Activated naive CD4-positive, alpha-beta T cell treated with anti-CD3 and anti-CD28 coated beads, Interleukin-2, amount 50 U/mL, for 16 hours (primary cell): ENCODE results near the gene PCDH1.
"Not testable (repeated sequence)": the region's sequence is repeated elsewhere in the genome, so short reads cannot be mapped to it uniquely, and the experiment has no call there.

Experiments
- DNase-seq: peaks from one replicate; pipeline ENCODE4 v3.0.0-alpha.2; 2020

PCDH1 gene

DNA sequence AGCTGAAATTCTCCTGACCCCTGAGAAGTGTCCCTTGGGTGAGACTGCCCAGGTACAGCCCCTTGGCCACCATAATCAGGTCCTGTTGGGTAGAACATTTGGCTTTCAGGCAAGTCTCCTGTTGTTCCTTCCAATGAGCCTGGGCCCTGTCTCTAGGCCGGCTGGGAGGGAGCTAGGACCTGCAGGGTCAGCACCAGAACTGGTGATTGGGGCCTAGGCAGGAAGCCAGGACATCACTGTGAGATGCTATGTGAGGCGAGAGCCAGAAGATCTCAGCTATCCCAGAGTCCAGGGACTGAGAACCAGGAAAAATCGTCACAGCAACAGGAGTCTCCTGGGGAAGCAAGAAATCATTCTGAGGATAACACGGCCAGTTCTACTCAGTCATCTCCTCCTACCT is 51.5 kb downstream of the PCDH1 start:
- no peak for DNase-seq

DNA sequence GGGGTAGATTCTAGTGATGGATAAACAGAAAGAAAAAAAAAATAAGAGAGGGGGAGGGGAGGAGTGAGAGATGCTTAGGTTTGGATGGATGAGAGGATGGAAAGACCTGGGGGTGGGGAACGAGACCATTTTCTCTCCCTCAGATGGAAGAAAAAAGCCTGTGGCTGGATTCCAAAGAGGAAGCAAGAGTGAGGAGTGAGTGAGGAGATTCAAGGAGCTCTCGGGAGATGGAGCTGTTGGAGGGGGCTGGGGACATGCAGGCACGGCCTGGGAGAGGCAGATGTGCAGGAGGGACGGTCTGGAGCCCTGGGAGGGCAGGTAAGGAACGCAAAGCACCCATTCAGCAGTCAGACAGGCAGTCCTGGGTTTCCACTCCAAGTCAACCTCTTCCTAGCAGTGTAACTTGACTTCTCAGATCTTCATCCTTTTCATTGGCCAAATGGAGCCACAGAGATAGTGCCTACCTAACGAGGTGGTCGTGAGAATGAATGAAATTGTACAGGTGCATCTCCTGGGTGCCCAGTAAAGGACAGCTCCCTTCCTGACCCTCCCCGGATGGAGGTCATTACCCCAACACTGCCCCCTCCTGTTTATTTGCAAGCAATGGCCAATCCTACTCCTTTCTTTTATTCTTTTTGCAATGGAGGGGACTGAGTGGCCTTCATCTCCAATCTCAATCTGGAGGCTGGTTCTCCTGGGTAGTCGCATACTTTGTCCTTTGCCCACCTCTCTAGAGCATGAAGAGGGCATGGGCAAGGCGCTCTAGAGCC is 52.2 kb downstream of the PCDH1 start:
- DNase-seq, result no peak

DNA sequence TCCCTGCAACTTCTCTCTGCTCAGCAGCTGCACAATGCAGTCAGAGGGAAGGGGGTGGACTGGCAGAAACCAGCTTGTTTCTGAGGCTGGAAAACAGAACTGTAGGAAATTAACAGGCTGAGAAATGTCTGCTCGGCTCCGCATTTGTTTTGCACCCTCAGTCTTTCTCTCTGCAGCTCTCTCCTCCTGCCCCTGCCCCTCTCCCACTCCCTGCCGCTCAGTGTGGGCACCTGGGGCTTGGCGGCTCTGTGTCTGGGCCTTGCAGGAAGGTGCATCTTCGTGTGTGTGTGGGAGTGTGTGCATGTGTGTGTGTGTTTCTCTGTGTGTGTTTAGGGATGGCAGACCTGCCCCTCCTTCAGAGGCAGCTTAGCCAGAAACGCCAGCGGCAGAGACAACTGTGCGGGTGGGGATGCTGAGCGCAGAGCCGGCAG is 53.0 kb downstream of the PCDH1 start:
- DNase-seq, result no peak

DNA sequence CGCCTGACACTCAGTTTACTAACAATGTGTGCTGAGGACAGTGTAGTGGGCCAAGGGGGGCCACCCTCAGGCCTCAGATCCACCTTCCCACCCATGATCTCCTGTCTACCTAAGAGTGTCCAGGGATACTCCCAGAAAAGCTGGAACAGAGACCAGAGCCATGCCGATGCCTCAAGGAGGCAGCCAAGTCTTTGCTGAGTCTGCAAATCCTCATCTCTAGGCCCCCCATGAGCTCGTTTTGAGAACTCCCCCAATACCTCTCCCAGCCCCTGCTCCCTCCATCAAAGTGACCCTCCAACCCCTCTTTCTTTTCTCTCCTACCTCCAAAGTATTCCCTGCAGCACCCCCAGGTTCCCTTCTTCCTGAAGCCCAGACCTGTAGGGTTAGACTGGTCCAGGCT is 53.5 kb downstream of the PCDH1 start:
- no peak for DNase-seq

DNA sequence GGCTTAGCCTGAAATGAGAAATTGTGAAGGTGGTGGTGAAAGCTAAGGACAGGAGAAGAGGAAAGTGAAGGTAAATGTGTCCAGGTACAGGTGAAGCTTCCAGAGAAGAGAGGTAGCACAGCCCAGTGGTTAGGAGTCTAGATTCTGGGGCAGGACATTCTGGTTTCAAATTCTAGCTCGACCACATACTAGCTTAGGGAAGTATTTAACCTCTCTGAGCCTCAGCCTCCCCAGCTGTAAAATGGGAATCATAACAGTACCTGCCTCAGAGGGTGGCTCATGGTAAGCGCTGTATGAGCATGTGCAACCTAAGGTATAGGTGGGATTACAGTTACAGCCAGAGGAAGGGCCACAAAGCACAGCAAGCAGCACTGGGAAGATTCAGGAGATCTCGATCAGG is 55.2 kb downstream of the PCDH1 start:
- DNase-seq, result no peak

DNA sequence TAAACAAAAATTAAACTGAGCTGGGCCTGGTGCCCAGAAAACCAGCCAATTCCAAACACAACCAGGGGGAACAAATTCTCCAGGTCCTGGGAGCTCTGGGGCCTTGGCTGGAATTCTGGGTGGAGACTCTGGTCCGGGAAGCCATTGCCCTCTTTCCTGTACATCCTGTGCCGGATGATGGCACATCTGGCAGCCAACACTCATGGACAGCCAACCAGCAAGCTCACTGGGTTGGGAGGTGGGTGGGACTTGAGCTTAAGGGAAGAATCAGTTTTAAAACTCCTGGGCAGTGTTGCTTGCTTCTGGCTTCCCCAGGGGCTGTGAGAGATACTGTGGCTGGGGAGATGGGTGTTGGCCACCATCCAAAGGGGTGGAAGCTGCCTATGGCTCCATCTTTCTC is 56.1 kb downstream of the PCDH1 start:
- DNase-seq, result no peak

DNA sequence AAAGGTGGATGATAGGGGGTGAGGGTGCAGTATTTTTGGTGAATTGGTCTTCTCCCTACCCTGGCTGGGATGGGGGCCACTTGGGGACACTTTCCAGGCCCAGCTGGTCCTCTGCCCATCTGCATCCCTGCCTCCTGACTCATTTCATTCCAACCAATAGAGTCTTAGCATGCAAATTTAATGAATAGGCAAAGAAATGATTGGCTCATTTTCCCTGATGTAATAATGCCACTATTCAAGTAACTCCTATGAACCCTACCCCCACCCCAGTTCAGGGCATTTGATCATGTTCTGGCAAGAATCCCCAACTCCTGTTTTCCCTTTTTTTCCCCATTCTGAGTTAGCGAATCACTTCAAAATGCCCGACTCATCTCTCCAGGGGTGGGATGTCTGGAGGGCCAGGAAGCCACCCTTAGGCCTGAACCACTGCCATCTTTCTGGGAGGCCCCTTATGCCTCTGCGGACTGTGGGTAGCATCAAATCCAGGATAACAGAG is 56.7 kb downstream of the PCDH1 start:
- no peak for DNase-seq

DNA sequence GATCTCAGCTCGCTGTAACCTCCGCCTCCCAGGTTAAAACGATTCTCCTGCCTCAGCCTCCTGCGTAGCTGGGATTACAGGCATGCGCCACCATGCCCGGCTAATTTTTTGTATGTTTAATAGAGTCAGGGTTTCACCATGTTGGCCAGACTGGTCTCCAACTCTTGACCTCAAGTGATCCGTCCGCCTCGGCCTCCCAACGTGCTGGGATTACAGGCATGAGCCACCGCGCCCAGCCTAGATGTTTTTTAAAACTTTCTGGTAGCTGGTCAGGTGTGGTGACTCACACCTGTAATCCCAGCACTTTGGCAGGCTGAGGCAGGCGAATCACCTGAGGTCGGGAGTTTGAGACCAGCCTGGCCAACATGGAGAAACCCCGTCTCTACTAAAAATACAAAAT is 57.5 kb downstream of the PCDH1 start:
- not testable (repeated sequence) for DNase-seq

DNA sequence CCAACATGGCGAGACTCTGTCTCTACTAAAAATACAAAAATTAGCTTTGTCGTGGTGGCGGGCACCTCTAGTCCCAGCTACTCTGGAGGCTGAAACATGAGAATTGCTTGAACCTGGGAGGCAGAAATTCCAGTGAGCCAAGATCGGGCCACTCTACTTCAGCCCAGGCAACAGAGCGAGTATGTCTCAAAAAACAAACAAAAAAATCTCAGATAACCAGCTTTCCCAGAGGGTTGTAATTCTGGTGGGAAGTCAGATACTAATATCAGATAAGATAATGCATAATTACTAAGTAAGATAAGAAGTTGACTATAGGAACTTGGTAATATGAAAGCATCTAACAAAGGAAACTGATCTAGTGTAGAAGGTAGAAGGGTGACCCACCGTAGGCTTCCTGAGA is 60.6 kb downstream of the PCDH1 start:
- no peak for DNase-seq

DNA sequence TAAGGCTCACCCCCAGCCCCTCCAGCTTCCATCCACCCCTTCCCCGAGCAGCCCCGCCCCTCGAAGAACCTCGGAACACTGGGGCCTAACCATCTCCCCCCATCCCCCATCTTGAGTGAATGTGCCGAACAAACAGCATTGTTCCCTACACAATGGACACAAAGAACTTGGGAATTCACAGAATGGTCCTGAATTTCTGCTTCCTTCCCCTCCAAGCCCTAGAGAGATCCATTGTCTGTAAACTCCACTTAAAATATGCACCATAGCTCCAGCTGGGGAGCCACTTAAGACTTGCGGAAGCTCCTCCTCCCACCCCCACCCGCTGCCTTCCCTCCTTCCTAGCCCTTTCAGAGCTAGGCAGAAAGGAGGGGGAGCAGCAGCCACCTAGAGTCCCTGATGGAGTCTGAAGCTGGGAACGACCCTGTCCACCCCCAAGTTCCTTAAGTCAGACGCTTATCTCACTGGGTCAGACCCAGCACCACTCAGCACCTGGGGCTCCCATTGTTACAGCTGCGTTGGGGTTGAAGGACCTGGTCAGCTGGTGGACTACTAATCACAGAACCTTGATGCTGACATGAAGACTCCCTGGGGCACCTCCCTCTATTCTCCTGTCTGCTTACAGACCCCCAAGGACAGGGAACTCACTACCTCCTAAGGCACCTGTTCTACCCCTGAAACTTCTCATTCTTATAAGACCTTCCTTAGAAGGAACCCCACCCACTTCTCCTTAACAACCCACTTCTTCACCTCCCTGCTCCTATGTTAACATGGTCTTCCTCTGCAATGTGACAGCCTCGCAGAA is 61.4 kb downstream of the PCDH1 start:
- no peak for DNase-seq

DNA sequence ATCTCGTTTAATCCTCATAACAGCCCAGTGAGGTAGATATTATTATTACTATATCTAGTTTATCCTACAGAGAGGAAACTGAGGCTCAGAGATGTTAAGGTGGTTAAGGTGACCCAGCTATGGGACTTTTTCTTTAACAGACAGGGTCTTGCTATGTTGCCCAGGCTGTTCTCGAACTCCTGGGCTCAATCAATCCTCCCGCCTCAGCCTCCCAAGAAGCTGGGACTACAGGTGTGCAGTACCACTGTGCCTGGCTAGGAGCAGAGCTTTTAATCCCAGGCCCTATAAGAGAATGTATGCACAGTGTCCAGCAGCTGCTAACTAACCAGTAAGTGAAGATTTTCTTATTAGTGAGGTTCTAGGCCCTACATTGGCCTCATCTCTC is 62.4 kb downstream of the PCDH1 start:
- DNase-seq, result no peak

DNA sequence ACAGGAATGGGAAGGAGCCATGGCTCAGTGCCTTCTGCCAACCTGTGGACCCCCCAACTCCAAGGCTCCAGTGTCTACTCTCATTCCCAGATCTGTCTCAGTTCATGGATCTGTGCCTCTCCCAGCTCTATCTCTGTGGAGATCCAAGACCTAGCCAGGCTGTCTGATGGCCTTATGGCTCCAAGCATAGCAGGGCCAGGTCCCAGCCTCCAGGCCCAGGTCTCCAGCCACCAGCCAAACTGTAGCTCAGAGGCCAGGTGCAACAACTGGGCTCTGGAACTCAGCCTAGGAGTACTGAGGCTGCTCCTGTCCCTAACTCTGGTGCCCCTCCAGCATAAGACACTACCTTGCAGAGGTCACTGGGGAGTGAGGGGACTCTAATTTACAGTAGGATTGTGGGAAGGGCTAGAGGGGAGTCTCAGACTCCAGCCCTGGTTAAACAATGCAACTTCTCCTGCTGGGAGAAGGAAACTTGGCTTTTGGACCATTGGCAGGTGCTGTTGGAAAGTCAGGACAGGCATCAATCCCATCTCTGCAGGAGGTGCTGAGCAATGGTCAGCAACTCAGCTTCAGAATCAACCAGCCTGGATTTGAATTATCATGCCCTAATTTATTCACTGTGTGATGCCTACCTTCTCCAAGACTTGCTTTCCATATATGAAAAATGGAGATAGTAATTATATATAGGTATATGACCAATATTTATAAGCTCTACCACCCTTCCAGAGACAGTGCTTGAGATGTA is 63.0 kb downstream of the PCDH1 start:
- no peak for DNase-seq

DNA sequence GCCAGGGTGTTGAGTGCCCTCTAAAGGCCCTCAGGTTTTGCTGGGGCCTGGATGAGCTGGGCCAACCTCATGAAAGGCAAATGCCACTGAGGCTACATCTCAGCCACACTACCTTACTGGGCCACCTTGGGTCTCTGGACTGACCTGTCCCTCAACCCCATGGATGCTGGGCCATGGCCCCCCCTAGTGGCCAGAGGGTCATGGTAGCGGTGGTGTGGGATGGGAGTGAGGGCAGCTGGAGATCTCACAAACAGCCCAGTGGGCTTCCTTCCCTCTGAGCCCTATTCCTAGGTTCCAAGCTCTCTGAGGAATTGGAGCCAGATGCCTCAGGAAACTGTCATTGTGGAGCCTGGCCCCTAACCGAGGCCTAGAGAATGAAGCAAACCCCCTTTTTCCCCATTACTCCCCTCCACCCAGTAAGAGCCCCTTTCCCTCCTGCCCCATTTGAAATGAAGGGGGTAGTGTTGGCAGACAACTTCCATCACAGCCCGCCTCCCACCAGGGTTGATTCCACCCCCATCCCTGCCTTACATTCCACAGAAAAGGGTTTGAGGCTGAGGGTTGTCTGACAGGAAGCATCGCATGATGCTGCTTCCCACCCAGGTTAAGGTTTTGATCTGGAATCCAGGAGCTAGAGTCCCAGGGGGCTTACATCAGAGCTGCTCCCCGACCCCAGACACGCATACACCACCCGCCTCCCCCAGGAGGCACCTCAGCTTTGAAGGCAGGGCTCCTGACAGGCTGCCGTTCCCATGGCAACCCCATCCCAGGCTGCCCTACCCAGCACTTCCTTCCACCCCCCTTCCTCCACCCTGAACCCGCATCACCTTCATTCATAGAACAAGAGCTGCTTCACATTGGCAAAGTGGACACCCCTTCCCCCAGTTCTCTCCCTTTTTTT is 63.9 kb downstream of the PCDH1 start:
- DNase-seq, result peak; percentile 22

DNA sequence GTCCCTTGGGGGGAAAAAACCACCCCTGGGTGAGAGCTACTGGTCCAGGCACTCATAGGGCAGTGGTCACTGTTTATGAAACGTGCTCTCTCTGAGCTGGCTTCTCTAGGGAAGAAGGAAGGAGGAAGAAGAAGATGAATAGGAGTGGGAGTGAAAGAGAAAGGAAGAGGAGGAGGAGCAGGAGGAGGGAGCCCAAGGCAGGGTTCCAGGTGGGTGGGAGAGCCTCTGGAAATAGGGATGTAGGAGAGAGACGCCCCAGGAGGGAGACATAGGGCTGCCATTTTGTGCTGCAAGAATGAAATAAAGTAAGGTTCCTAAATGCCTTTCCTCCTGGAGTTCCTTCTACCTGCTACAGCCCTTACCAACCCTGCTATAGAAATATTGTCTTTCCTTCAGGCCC is 65.7 kb downstream of the PCDH1 start:
- no peak for DNase-seq

DNA sequence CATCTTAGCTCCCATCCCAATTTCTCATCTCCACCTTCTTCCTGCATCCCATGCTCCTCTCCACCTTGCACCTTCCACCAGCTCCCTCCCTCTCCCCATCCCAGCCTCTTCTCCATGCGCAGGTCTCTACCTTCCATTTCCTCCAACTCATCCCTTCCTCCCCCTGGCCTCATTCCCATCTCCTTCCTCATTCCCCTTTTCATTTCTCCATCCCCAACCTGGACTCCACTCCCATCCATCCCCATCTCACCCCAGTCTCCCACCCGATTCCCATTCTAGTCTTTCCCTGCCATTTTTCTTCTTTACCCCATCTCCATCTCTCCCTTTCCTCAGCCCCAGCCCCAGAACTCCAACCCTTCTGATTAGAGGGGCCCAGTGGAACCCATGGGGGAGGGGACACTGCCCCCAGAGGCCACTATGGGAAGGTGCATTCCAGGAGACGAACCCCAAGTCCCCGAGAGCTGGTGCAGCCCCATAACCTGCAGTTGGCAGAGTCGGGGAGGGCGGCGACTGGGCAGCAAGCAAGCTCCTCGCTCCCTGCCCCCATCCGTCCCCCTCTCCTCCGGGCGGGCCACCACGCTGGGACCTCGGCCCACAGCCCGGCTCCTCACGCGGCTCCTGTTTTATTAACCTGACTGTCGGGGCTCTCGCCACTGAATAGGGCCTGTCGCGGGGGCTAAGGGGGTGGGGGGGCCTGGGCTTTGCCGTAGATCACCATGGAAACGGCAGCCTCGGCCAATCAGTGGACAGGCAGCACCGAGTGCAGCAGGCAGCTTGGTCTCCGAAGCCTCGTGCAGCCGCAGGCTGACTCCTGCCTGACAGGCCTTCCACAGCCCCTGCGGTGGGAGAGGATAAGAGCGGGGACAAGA is 66.7 kb downstream of the PCDH1 start:
- DNase-seq, result peak; percentile 20

DNA sequence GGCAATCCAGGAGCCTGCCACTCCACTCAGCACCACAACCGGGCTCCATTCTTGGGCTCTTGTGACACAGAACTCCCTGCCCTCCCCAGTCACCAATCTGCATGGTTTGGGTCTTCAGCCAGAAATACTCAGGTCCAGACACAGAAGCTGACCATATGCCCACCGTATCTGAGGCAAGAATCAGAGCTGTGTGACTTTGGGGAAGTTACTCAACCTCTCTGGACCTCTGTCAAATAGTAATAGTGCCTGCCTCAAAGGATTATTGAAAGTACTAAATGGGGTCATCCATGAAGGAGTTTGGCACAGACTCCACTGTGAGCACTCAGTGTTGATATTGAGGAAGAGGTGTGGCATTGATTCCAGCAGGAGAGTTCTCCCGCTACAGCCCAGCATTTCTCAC is 67.5 kb downstream of the PCDH1 start:
- no peak for DNase-seq

DNA sequence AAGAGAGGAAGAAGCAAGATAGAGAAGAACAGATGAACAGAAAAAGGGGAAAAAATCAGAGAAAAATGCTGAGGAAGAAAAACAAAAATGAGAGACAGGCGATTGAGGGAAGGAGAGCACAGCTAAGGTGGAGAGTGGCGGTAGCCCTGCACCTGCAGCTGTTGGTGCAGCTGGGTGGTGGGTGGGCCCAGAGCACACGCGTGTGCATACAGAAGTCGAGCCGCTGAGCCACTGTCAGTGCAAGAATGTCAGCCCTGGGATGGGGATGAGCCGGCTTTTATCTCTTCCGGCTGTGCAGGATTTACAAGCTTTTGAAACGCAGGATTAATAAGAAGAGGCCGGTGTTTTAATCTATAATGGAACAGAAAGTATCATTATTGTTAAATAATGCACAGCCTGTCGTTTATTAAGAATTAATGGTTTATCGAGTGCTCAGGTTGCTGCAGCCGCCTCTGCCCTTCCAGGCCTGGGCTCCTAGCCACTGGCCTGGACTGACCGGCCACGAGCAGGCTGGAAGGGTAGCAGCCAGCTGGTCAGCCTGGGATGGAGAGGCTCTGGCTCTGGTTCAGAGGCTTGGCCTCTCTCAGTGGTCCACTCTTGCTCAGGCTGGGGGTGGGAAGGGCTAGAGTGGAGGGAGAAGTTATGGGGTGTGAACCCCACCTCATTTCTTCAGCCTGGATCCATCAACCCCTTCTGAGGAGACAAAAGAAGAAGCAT is 68.7 kb downstream of the PCDH1 start:
- no peak for DNase-seq

DNA sequence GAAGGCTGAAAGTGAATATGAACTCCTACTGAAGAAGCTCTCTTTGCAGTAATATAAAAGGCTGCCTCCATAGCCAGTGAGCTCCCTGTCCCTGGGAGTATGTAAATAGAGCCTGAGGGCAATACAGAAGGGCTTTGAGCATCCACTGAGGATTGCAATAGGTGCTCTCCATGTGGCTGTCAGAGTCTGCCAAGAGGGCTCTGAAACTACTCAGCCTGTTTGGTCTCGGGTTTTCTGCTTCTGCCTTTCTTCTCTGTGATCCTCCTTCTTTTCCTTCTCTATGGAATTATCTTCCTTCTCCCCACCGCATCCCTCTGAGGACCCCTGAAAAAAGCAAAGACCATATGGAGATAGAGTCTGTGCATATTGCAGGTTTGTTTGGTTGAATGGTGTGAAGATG is 69.4 kb downstream of the PCDH1 start:
- no peak for DNase-seq

DNA sequence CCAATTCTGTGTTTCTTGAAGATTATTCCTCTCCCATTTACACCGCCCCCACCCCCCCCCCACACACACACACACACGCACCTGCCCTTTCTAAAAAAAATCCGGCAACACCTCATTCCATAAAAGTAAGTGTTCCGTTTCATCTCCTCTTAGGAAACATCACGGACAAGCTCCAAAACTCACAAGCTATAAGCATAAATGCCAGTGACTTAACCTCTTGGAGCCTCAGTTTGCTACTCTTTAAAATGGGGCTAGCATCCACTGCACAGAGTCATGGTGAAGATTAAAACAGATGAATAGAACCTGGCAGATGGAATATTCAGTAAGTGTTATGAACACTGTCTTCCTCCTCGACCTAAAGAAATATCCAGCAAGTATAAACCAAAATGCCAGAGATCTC is 70.5 kb downstream of the PCDH1 start:
- no peak for DNase-seq

DNA sequence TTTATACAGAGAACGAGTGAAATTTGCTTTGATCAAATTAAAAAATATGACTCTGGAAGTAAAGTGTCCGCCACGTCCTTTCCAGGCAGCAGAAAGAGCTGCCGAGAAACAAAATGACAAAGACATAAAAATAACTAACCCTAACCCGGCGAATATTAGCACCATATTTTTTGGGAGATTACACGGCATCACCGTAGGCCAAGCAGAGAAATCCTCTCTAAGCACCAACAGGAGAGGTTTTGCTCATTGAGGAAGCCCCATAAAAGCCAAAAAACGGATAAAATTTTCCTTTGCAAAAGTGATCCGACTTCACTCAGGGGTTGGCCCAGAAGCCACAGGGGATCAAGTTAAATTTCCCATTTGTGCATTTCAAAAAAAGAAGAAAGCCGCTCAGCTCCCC is 70.9 kb downstream of the PCDH1 start:
- no peak for DNase-seq

DNA sequence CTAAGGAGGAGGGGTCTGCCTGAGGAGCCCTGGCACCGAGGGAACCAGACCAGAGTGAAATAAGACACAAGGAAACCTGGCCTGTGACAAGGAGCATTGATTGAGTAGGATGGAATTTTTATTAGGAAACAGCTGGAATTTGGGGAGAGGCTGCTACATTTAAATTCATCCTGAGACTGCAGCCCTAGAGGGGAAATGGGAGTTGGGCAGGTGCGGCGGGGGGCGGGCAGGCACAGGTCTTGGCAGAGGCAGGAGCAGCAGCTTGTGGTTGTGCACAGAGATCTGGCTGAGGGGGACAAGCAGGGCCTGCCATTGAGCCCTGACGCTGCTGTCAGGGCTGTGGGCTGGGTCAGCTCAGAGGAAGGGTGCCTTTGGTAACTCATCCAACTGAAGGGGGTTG is 71.6 kb downstream of the PCDH1 start:
- no peak for DNase-seq
